ENCODE measurements around the gene STN1.

Gene STN1

GRCh38 chr10:103917302-103918052 lies 507 bp downstream of the STN1 start:
- no peaks in the 10 kb centered on the region for H3K27me3 Mint-ChIP-seq
- peak overlapping the region; percentile 92 for H3K4me3 Mint-ChIP-seq
- peak overlapping the region; percentile 90 for H3K27ac Mint-ChIP-seq
- peaks cover 46% of the 10 kb centered on the region for H3K4me1 Mint-ChIP-seq (ENCODE audit: low read depth)
- peaks cover 19% of the 10 kb centered on the region for H3K36me3 Mint-ChIP-seq (ENCODE audit: low read depth)
- H3K9me3 Mint-ChIP-seq = peaks cover 7% of the 10 kb centered on the region

- H3K4me3 Mint-ChIP-seq = peak overlapping the region; percentile 92
- peaks cover 19% of the 10 kb centered on the region for H3K36me3 Mint-ChIP-seq (ENCODE audit: low read depth)
- H3K27ac Mint-ChIP-seq = peak overlapping the region; percentile 75
- H3K4me1 Mint-ChIP-seq (ENCODE audit: low read depth) = peaks cover 52% of the 10 kb centered on the region
- H3K27me3 Mint-ChIP-seq = no peaks in the 10 kb centered on the region
- H3K9me3 Mint-ChIP-seq = peaks cover 7% of the 10 kb centered on the region
Observed at GRCh38 chr10:103916876-103917275, 1.1 kb downstream of the STN1 start.

GRCh38 chr10:103916254-103916653 lies 1.7 kb downstream of the STN1 start:
- H3K27ac Mint-ChIP-seq = peak overlapping the region; percentile 75
- H3K9me3 Mint-ChIP-seq = peaks cover 7% of the 10 kb centered on the region
- H3K4me3 Mint-ChIP-seq = peak overlapping the region; percentile 92
- peaks cover 58% of the 10 kb centered on the region for H3K4me1 Mint-ChIP-seq (ENCODE audit: low read depth)
- peaks cover 19% of the 10 kb centered on the region for H3K36me3 Mint-ChIP-seq (ENCODE audit: low read depth)
- H3K27me3 Mint-ChIP-seq = no peaks in the 10 kb centered on the region

GRCh38 chr10:103915796-103916195 lies 2.2 kb downstream of the STN1 start:
- peaks cover 19% of the 10 kb centered on the region for H3K36me3 Mint-ChIP-seq (ENCODE audit: low read depth)

GRCh38 chr10:103912759-103913158 lies 5.2 kb downstream of the STN1 start:
- Mint-ChIP-seq H3K4me3 (peak overlapping the region; percentile 54), H3K9me3 (peaks cover 7% of the 10 kb centered on the region), H3K4me1 (ENCODE audit: low read depth) (peaks cover 81% of the 10 kb centered on the region), H3K36me3 (ENCODE audit: low read depth) (peaks cover 28% of the 10 kb centered on the region), H3K27ac (peak overlapping the region; percentile 91), H3K27me3 (no peaks in the 10 kb centered on the region)

More at GRCh38 chr10:103915796-103916195, 2.2 kb downstream of the STN1 start:
- Mint-ChIP-seq H3K4me1 (ENCODE audit: low read depth) (peaks cover 63% of the 10 kb centered on the region), H3K4me3 (peak overlapping the region; percentile 92), H3K27ac (peak overlapping the region; percentile 75), H3K9me3 (peaks cover 7% of the 10 kb centered on the region), H3K27me3 (no peaks in the 10 kb centered on the region)

GRCh38 chr10:103911021-103911459 lies 6.9 kb downstream of the STN1 start:
- Mint-ChIP-seq H3K27me3 (no peaks in the 10 kb centered on the region), H3K27ac (peak overlapping the region; percentile 92), H3K9me3 (peaks cover 7% of the 10 kb centered on the region), H3K4me1 (ENCODE audit: low read depth) (peaks cover 83% of the 10 kb centered on the region), H3K36me3 (ENCODE audit: low read depth) (peaks cover 25% of the 10 kb centered on the region), H3K4me3 (peak overlapping the region; percentile 66)

GRCh38 chr10:103910442-103911012 lies 7.5 kb downstream of the STN1 start:
- peaks cover 83% of the 10 kb centered on the region for H3K4me1 Mint-ChIP-seq (ENCODE audit: low read depth)
- peaks cover 7% of the 10 kb centered on the region for H3K9me3 Mint-ChIP-seq
- peak overlapping the region; percentile 66 for H3K4me3 Mint-ChIP-seq
- H3K27ac Mint-ChIP-seq = peak overlapping the region; percentile 92
- no peaks in the 10 kb centered on the region for H3K27me3 Mint-ChIP-seq
- H3K36me3 Mint-ChIP-seq (ENCODE audit: low read depth) = peaks cover 20% of the 10 kb centered on the region

GRCh38 chr10:103905441-103905840 lies 12.5 kb downstream of the STN1 start:
- Mint-ChIP-seq H3K27me3 (no peaks in the 10 kb centered on the region), H3K27ac (peak overlapping the region; percentile 61), H3K4me3 (peak overlapping the region; percentile 9), H3K9me3 (no peaks in the 10 kb centered on the region), H3K36me3 (ENCODE audit: low read depth) (peaks cover 19% of the 10 kb centered on the region), H3K4me1 (ENCODE audit: low read depth) (peaks cover 85% of the 10 kb centered on the region)

GRCh38 chr10:103901299-103901698 lies 16.7 kb downstream of the STN1 start:
- Mint-ChIP-seq H3K4me3 (peak overlapping the region; percentile 71), H3K4me1 (ENCODE audit: low read depth) (peaks cover 60% of the 10 kb centered on the region), H3K36me3 (ENCODE audit: low read depth) (peaks cover 40% of the 10 kb centered on the region), H3K27ac (peak overlapping the region; percentile 31), H3K9me3 (no peaks in the 10 kb centered on the region), H3K27me3 (no peaks in the 10 kb centered on the region)

- peaks cover 63% of the 10 kb centered on the region for H3K4me1 Mint-ChIP-seq (ENCODE audit: low read depth)
- H3K27ac Mint-ChIP-seq = no peak overlapping the region
- H3K9me3 Mint-ChIP-seq = no peaks in the 10 kb centered on the region
- H3K27me3 Mint-ChIP-seq = no peaks in the 10 kb centered on the region
- H3K36me3 Mint-ChIP-seq (ENCODE audit: low read depth) = peaks cover 52% of the 10 kb centered on the region
- no peak overlapping the region for H3K4me3 Mint-ChIP-seq
Observed at GRCh38 chr10:103899312-103899711, 18.7 kb downstream of the STN1 start.

GRCh38 chr10:103897241-103897774 lies 20.7 kb downstream of the STN1 start:
- Mint-ChIP-seq H3K27ac (no peak overlapping the region), H3K4me3 (no peak overlapping the region), H3K4me1 (ENCODE audit: low read depth) (peaks cover 64% of the 10 kb centered on the region), H3K27me3 (no peaks in the 10 kb centered on the region), H3K36me3 (ENCODE audit: low read depth) (peaks cover 52% of the 10 kb centered on the region), H3K9me3 (no peaks in the 10 kb centered on the region)

GRCh38 chr10:103896225-103896624 lies 21.8 kb downstream of the STN1 start:
- Mint-ChIP-seq H3K27ac (peak overlapping the region; percentile 80), H3K4me3 (no peak overlapping the region), H3K4me1 (ENCODE audit: low read depth) (peaks cover 53% of the 10 kb centered on the region), H3K36me3 (ENCODE audit: low read depth) (peaks cover 54% of the 10 kb centered on the region), H3K9me3 (no peaks in the 10 kb centered on the region), H3K27me3 (no peaks in the 10 kb centered on the region)

- H3K9me3 Mint-ChIP-seq = no peaks in the 10 kb centered on the region
- H3K27ac Mint-ChIP-seq = peak overlapping the region; percentile 80
- no peak overlapping the region for H3K4me3 Mint-ChIP-seq
- peaks cover 56% of the 10 kb centered on the region for H3K36me3 Mint-ChIP-seq (ENCODE audit: low read depth)
- H3K4me1 Mint-ChIP-seq (ENCODE audit: low read depth) = peaks cover 49% of the 10 kb centered on the region
- H3K27me3 Mint-ChIP-seq = no peaks in the 10 kb centered on the region
Observed at GRCh38 chr10:103895411-103896186, 22.4 kb downstream of the STN1 start.

- Mint-ChIP-seq H3K9me3 (no peaks in the 10 kb centered on the region), H3K27me3 (no peaks in the 10 kb centered on the region), H3K27ac (peak overlapping the region; percentile 80), H3K4me3 (peak overlapping the region; percentile 28), H3K36me3 (ENCODE audit: low read depth) (peaks cover 56% of the 10 kb centered on the region), H3K4me1 (ENCODE audit: low read depth) (peaks cover 52% of the 10 kb centered on the region)
Observed at GRCh38 chr10:103894441-103894864, 23.5 kb downstream of the STN1 start.

GRCh38 chr10:103893817-103894216 lies 24.2 kb downstream of the STN1 start:
- Mint-ChIP-seq H3K27me3 (no peaks in the 10 kb centered on the region), H3K36me3 (ENCODE audit: low read depth) (peaks cover 58% of the 10 kb centered on the region), H3K27ac (peak overlapping the region; percentile 80), H3K9me3 (no peaks in the 10 kb centered on the region), H3K4me3 (no peak overlapping the region), H3K4me1 (ENCODE audit: low read depth) (peaks cover 59% of the 10 kb centered on the region)

All from stimulated activated naive CD8-positive, alpha-beta T cell treated with anti-CD3 and anti-CD28 coated beads, Interleukin-15, Interleukin-2, amounts not matched to agents 100 ng/mL and 50 ng/mL, for 24 hours (primary cell).